Central memory CD4-positive, alpha-beta T cell (primary cell): Measurements from ENCODE around the gene FUT2.
A peak's percentile ranks its signal among the peaks of the same experiment; 100 is the strongest.

Experiments used
- DNase-seq: peaks from one replicate; pipeline ENCODE4 v3.0.0; 2022

FUT2 gene

GRCh38 chr19:48752496-48753365 lies 57.0 kb downstream of the FUT2 start, which contains the start of gene FUT1:
FUT1 (minus strand) TSS chr19:48752641; CDS start chr19:48751281, 1,360 bp downstream.
- peak; percentile 20 for DNase-seq

- no peak for DNase-seq
These were observed 59.4 kb downstream of the FUT2 start, which contains the start of gene FGF21 for GRCh38 chr19:48755084-48755641. FGF21 (plus strand) TSS chr19:48755524; CDS start chr19:48756237, 713 bp downstream.
